ENCODE data around the gene TSEN15.
"Not testable (repeated sequence)": the region's sequence is repeated elsewhere in the genome, so short reads cannot be mapped to it uniquely, and the experiment has no call there.

TSEN15 gene

GRCh38 chr1:184053881-184054280, 2.4 kb downstream of the TSEN15 start:
- no peak for DNase-seq (ENCODE audit: low read depth in 2 of 2)

GRCh38 chr1:184056921-184057555, 5.5 kb downstream of the TSEN15 start:
- DNase-seq (ENCODE audit: low read depth in 2 of 2) = no peak

- no peak for DNase-seq (ENCODE audit: low read depth in 2 of 2)
Measured at GRCh38 chr1:184059887-184060286, 8.4 kb downstream of the TSEN15 start.

GRCh38 chr1:184060316-184060715, 8.8 kb downstream of the TSEN15 start:
- no peak for DNase-seq (ENCODE audit: low read depth in 2 of 2)

GRCh38 chr1:184061396-184062003, 10.0 kb downstream of the TSEN15 start:
- DNase-seq (ENCODE audit: low read depth in 2 of 2) = no peak

- no peak for DNase-seq (ENCODE audit: low read depth in 2 of 2)
Measured at GRCh38 chr1:184062640-184063286, 11.2 kb downstream of the TSEN15 start.

GRCh38 chr1:184065559-184065958, 14.0 kb downstream of the TSEN15 start:
- no peak for DNase-seq (ENCODE audit: low read depth in 2 of 2)

- DNase-seq (ENCODE audit: low read depth in 2 of 2) = no peak
Measured at GRCh38 chr1:184068354-184068753, 16.8 kb downstream of the TSEN15 start.

- no peak for DNase-seq (ENCODE audit: low read depth in 2 of 2)
Measured at GRCh38 chr1:184069675-184070074, 18.1 kb downstream of the TSEN15 start.

GRCh38 chr1:184072376-184072775, 20.8 kb downstream of the TSEN15 start:
- no peak for DNase-seq (ENCODE audit: low read depth in 2 of 2)

GRCh38 chr1:184074383-184074782, 22.9 kb downstream of the TSEN15 start:
- no peak for DNase-seq (ENCODE audit: low read depth in 2 of 2)

GRCh38 chr1:184075055-184076029, 23.8 kb downstream of the TSEN15 start:
- no peak for DNase-seq (ENCODE audit: low read depth in 2 of 2)

GRCh38 chr1:184078564-184079249, 27.2 kb downstream of the TSEN15 start:
- DNase-seq (ENCODE audit: low read depth in 2 of 2) = no peak

- no peak for DNase-seq (ENCODE audit: low read depth in 2 of 2)
Measured at GRCh38 chr1:184080309-184080708, 28.8 kb downstream of the TSEN15 start.

GRCh38 chr1:184082541-184083415, 31.2 kb downstream of the TSEN15 start:
- no peak for DNase-seq (ENCODE audit: low read depth in 2 of 2)

GRCh38 chr1:184085667-184086066, 34.1 kb downstream of the TSEN15 start:
- DNase-seq (ENCODE audit: low read depth in 2 of 2) = no peak

GRCh38 chr1:184088037-184088436, 36.5 kb downstream of the TSEN15 start:
- no peak for DNase-seq (ENCODE audit: low read depth in 2 of 2)

GRCh38 chr1:184093071-184093470, 41.5 kb downstream of the TSEN15 start:
- DNase-seq (ENCODE audit: low read depth in 2 of 2) = no peak

GRCh38 chr1:184096005-184096404, 44.5 kb downstream of the TSEN15 start:
- DNase-seq (ENCODE audit: low read depth in 2 of 2) = no peak

GRCh38 chr1:184096580-184096979, 45.0 kb downstream of the TSEN15 start:
- not testable (repeated sequence) for DNase-seq (ENCODE audit: low read depth in 2 of 2)

Measured in stimulated activated CD8-positive, alpha-beta memory T cell treated with anti-CD3 and anti-CD28 coated beads, Interleukin-7, amount 100 ng/mL, for 4 hours (primary cell).